Right cardiac atrium (tissue), 5 donors: ENCODE results near the gene EYS. TPM values are rescaled to one million over a fixed set of nuclear protein-coding genes. Genes with fewer than 3 reads are reported as not detected.
"Not testable (repeated sequence)": the region's sequence is repeated elsewhere in the genome, so short reads cannot be mapped to it uniquely, and the experiment has no call there.

Experiments
- ATAC-seq, 2 donors: fragments of 200-7000 bp; cut with Tn5 transposase; one replicate each; pipeline versions ENCODE4 v1.8.0 to v1.9.1; 2020; ENCODE audit warnings: moderate library complexity in 2 of 2, mild to moderate bottlenecking in 1 of 2
- DNase-seq, 3 donors: peaks; one replicate each; pipeline ENCODE4 v3.0.0-alpha.2; 2020
- H3K27ac ChIP-seq: one replicate; pipeline ENCODE4 v1.5.1; 2013; ENCODE audit warnings: mild to moderate bottlenecking, low read length, control low read depth, moderate library complexity
- H3K27me3 ChIP-seq: one replicate; pipeline ENCODE4 v1.6.1; 2013; ENCODE audit not compliant: control insufficient read depth, insufficient read depth
- H3K4me1 ChIP-seq: one replicate; pipeline ENCODE4 v1.6.1; 2013; ENCODE audit warnings: low read length; ENCODE audit not compliant: control insufficient read depth, insufficient read depth
- H3K4me3 ChIP-seq: one replicate; pipeline ENCODE4 v1.5.1; 2013; ENCODE audit warnings: low read length, control low read depth
- H3K9me3 ChIP-seq: one replicate; pipeline ENCODE4 v1.6.1; 2013; ENCODE audit warnings: low read length; ENCODE audit not compliant: control insufficient read depth
- WGBS: extraction: QIAGEN DNeasy Blood & Tissue Kit; methylation state at CpG from one replicate; pipeline ENCODE4 v1.1.7; 2013; 5-methylcytosine and 5-hydroxymethylcytosine counted together
- intact Hi-C, 4 donors: fragments of 100-400 bp; cut with DNase I; formaldehyde crosslinking; loops; one replicate each; pipeline versions ENCODE4 v1.11.0 to v1.14.0; 2022 to 2023
- polyA plus RNA-seq: library from polyadenylated mRNA; stranded (reverse); fragments of 200-250 nt; gene quantifications from one replicate; pipeline ENCODE4 v1.2.3, GENCODE V29; 2013
- total RNA-seq, 4 donors: library from RNA; stranded (reverse); fragmentation: NEBNext Ultra II Directional; extraction: Animal tissue kit (Norgen Biotek cat#: 25700); gene quantifications; one replicate each; pipeline ENCODE4 v1.2.1, GENCODE V29; 2021
- donor health status: healthy with polysubstance abuse.
- donor health status: DM: no; HTN: yes; CAD: no.
- donor health status: DM: no; HTN: no; CAD: no.
- donor health status: DM: no; HTN: yes; CAD: no; lungs with severe emphysema.
- donor health status: DM: yes; HTN: yes; CAD: no.

The EYS gene
- total and polyA plus RNA-seq, 5 donors: 0.02 to 0.24 (median 0.06) TPM; not detected in 2

GRCh38 chr6:63765828-63766227 lies 1941.2 kb downstream of the EYS start:
- no peak overlapping the region for H3K27ac ChIP-seq
- WGBS: 71% methylated on average over 2 of the region's 2 CpGs
- H3K4me3 ChIP-seq: no peak overlapping the region
- H3K27me3 ChIP-seq: no peaks in the 10 kb centered on the region
- H3K9me3 ChIP-seq: no peaks in the 10 kb centered on the region
- intact Hi-C loops: loop anchor here in 2 of 4 donors (10.0 kb wide), 2 partner anchors 411 to 421 kb away; no protein-coding TSS in a partner anchor
- ATAC-seq: no peak
- DNase-seq: no peak
- H3K4me1 ChIP-seq: no peaks in the 10 kb centered on the region

- no peaks in the 10 kb centered on the region for H3K27me3 ChIP-seq
- 24% methylated on average over 4 of the region's 4 CpGs for WGBS
- no peak overlapping the region for H3K27ac ChIP-seq
- no peak for DNase-seq
- intact Hi-C loops: loop anchor here in 3 of 4 donors (5.0 to 10.0 kb wide), 4 partner anchors 167 to 420 kb away; no protein-coding TSS in a partner anchor
- H3K9me3 ChIP-seq: no peaks in the 10 kb centered on the region
- no peak for ATAC-seq
- H3K4me3 ChIP-seq: no peak overlapping the region
- H3K4me1 ChIP-seq: no peaks in the 10 kb centered on the region
These were observed 1942.6 kb downstream of the EYS start for GRCh38 chr6:63764318-63764916.

GRCh38 chr6:63760199-63760598 lies 1946.8 kb downstream of the EYS start:
- H3K4me1 ChIP-seq: no peaks in the 10 kb centered on the region
- no peak overlapping the region for H3K27ac ChIP-seq
- H3K27me3 ChIP-seq: no peaks in the 10 kb centered on the region
- no peaks in the 10 kb centered on the region for H3K9me3 ChIP-seq
- no peak overlapping the region for H3K4me3 ChIP-seq
- DNase-seq (no peak), ATAC-seq (no peak)
- intact Hi-C loops: loop anchor here in 3 of 4 donors (5.0 to 10.0 kb wide), 4 partner anchors 163 to 415 kb away; no protein-coding TSS in a partner anchor

DNA sequence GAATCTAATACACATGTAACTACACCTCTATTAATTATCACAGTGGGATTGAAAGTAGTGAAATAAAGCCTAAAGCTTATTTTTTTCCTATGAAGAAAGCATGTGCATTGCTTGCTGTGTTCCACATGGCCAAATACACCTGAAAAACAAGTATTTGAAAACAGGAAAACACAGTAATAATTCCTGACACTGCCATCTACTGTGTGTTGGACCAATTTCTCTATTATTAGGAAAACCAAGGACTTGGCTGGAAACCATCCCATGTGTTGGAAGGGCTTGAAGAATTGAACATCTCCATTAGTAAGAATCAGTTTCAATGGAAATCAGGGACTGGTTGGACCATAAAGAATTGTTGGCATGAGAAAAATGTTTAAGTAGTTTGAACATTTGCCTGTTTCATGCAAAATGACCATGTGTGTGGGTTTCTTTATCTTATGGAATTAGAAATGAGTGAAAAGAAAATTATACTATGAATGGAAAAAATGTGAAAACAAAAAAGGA lies 1947.4 kb downstream of the EYS start:
- Histone ChIP-seq H3K27ac (no peak overlapping the region), H3K9me3 (no peaks in the 10 kb centered on the region), H3K4me1 (no peaks in the 10 kb centered on the region), H3K27me3 (no peaks in the 10 kb centered on the region), H3K4me3 (no peak overlapping the region)
- intact Hi-C loops: loop anchor here in 3 of 4 donors (5.0 to 10.0 kb wide), 4 partner anchors 162 to 415 kb away; no protein-coding TSS in a partner anchor
- ATAC-seq: no peak
- no peak for DNase-seq

DNA sequence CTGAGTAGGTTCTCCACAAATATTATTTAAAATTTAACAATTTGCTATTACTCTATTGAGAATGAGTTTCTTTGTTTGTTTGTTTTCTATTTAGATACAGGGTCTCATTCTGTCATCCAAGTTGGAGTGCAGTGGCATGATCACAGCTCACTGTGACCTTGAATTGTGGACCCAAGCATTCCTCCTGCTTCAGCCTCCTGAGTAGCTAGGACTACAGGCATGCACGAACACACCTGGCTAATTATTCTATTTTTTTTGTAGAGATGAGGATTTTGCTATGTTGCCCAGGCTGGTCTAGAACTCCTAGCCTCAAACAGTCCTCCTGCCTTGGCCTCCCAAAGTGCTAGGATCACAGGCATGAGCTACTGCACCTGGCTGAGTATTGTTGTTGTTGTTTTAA lies 1949.2 kb downstream of the EYS start:
- Histone ChIP-seq H3K27me3 (no peaks in the 10 kb centered on the region), H3K4me3 (no peak overlapping the region), H3K4me1 (no peaks in the 10 kb centered on the region), H3K27ac (no peak overlapping the region), H3K9me3 (no peaks in the 10 kb centered on the region)
- ATAC-seq (no peak), DNase-seq (no peak)
- WGBS: 83% methylated on average over 1 of the region's 1 CpG
- intact Hi-C loops: no loop called here

GRCh38 chr6:63757275-63757674 lies 1949.8 kb downstream of the EYS start:
- ATAC-seq, H3K27ac ChIP-seq, H3K27me3 ChIP-seq, H3K4me3 ChIP-seq, DNase-seq, H3K4me1 ChIP-seq, H3K9me3 ChIP-seq, intact Hi-C loops: not testable (repeated sequence)

DNA sequence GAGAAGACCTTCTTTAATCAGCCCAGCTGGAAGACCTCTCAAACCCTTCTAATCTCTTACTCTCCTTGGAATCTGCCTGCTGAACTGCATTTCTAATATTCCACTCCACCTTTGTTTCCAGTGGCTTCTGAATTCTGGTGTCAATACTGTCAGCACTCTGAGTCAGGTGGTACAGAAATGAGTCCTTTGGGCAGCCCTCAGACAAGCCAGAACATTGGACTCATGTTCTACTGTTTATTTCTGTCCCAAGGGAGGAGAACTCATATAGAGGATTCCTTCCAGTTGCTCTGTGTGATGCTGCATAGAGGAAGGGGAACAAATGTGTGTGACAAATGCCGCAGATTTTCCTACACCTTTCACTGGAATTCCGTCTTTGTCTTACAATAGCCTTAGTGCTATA lies 1956.6 kb downstream of the EYS start:
- intact Hi-C loops: no loop called here

GRCh38 chr6:63745784-63746183 lies 1961.2 kb downstream of the EYS start:
- Histone ChIP-seq H3K27me3 (no peaks in the 10 kb centered on the region), H3K4me1 (no peaks in the 10 kb centered on the region), H3K27ac (no peak overlapping the region), H3K4me3 (no peak overlapping the region), H3K9me3 (no peaks in the 10 kb centered on the region)
- no peak for DNase-seq
- ATAC-seq: no peak
- intact Hi-C loops: no loop called here

More for the DNA sequence above, 1956.6 kb downstream of the EYS start:
- H3K9me3 ChIP-seq: no peaks in the 10 kb centered on the region
- DNase-seq (no peak), ATAC-seq (no peak)
- H3K27ac ChIP-seq: no peak overlapping the region
- H3K4me3 ChIP-seq: no peak overlapping the region
- H3K27me3 ChIP-seq: no peaks in the 10 kb centered on the region
- 98% methylated on average over 2 of the region's 2 CpGs for WGBS
- no peaks in the 10 kb centered on the region for H3K4me1 ChIP-seq

GRCh38 chr6:63744810-63745209 lies 1962.2 kb downstream of the EYS start:
- Histone ChIP-seq H3K27ac (no peak overlapping the region), H3K27me3 (no peaks in the 10 kb centered on the region), H3K4me3 (no peak overlapping the region), H3K4me1 (no peaks in the 10 kb centered on the region), H3K9me3 (no peaks in the 10 kb centered on the region)
- 80% methylated on average over 4 of the region's 4 CpGs for WGBS
- intact Hi-C loops: no loop called here
- ATAC-seq (no peak), DNase-seq (no peak)

- H3K9me3 ChIP-seq: no peaks in the 10 kb centered on the region
- H3K27me3 ChIP-seq: no peaks in the 10 kb centered on the region
- no peak for ATAC-seq
- no peaks in the 10 kb centered on the region for H3K4me1 ChIP-seq
- DNase-seq: no peak
- intact Hi-C loops: no loop called here
- H3K4me3 ChIP-seq: no peak overlapping the region
- no peak overlapping the region for H3K27ac ChIP-seq
These were observed 1963.3 kb downstream of the EYS start for GRCh38 chr6:63743691-63744090.

- no peaks in the 10 kb centered on the region for H3K27me3 ChIP-seq
- H3K4me3 ChIP-seq: no peak overlapping the region
- H3K27ac ChIP-seq: no peak overlapping the region
- DNase-seq (no peak), ATAC-seq (no peak)
- no peaks in the 10 kb centered on the region for H3K4me1 ChIP-seq
- intact Hi-C loops: no loop called here
- no peaks in the 10 kb centered on the region for H3K9me3 ChIP-seq
These were observed 1965.0 kb downstream of the EYS start for GRCh38 chr6:63742060-63742459.

DNA sequence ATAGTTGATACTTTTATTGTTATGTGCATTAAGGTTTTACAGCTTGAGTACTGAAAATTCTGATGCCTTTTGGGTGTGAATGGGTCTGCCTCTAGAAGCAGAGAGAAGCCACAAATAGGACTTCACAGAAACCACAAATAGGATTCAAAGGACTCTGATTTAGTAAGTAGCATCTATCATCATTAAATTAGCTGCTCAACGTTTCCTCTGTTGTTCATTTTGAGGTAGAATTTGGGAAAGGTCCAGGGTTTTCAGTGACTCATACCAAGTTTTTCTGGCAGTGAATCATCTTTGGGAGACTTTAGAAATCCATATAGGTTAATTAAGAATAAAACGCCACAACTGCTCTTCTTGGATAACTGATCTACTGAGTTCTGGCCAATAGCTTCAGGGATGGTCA lies 1966.3 kb downstream of the EYS start:
- ATAC-seq: no peak
- WGBS: 29% methylated on average over 2 of the region's 2 CpGs

More for the DNA sequence above, 1966.3 kb downstream of the EYS start:
- Histone ChIP-seq H3K27ac (no peak overlapping the region), H3K27me3 (no peaks in the 10 kb centered on the region), H3K9me3 (no peaks in the 10 kb centered on the region), H3K4me3 (no peak overlapping the region), H3K4me1 (no peaks in the 10 kb centered on the region)
- intact Hi-C loops: no loop called here
- no peak for DNase-seq
